Caco-2 (cell line): ENCODE data around the gene DNAJC24. TPM values are rescaled to one million over a fixed set of nuclear protein-coding genes. Genes with fewer than 3 reads are reported as not detected.

ENCODE experiments used
- BruUV-seq: library from RNA; stranded (reverse); fragments of 400-500 nt; replicated peaks from 2 replicates; lab custom pipeline; 2021; lab: Mats Ljungman, UMichigan
- CTCF ChIA-PET: fragments of 300-600 bp; sonication (Branson Sonifier 250); formaldehyde crosslinking; loops from one replicate; lab custom pipeline; 2022; ENCODE audit warnings: antibody characterized with exemption; lab: Charles Lee
- POLR2A ChIA-PET: fragments of 300-600 bp; sonication (Branson Sonifier 250); formaldehyde crosslinking; loops from one replicate; lab custom pipeline; 2022; ENCODE audit warnings: antibody characterized with exemption; lab: Charles Lee
- DNase-seq, 2 experiments: peaks; one replicate each; pipeline versions ENCODE4 v3.0.0 to v3.0.0-alpha.2; 2020 to 2022
- H3K27me3 ChIP-seq: replicated peaks from 2 replicates; pipeline ENCODE4 v1.6.0; 2011; ENCODE audit warnings: low read length; ENCODE audit not compliant: control insufficient read depth, insufficient read depth
- H3K36me3 ChIP-seq: 2 replicates; pipeline ENCODE4 v1.5.1; 2011; ENCODE audit warnings: low read length; ENCODE audit not compliant: control insufficient read depth, insufficient read depth
- H3K4me1 ChIP-seq: fragments of 250-450 bp; sonication (Bioruptor Pico); 2 replicates; pipeline ENCODE4 v1.5.1; 2020; ENCODE audit warnings: mild to moderate bottlenecking
- H3K4me3 ChIP-seq: 2 replicates; pipeline ENCODE4 v1.5.1; 2011; ENCODE audit warnings: low read depth, mild to moderate bottlenecking, control low read depth, low read length
- H3K9me3 ChIP-seq: fragments of 250-450 bp; sonication (Bioruptor Pico); 2 replicates; pipeline ENCODE4 v1.5.1; 2020; ENCODE audit warnings: mild to moderate bottlenecking, moderate library complexity
- H3K27ac Mint-ChIP-seq: one replicate; pipeline ENCODE4 v1.8.0; 2022; ENCODE audit warnings: mixed read lengths; ENCODE audit not compliant: unreplicated experiment
- H3K27me3 Mint-ChIP-seq: one replicate; pipeline ENCODE4 v1.8.0; 2022; ENCODE audit warnings: mixed read lengths; ENCODE audit not compliant: insufficient read depth, unreplicated experiment
- H3K36me3 Mint-ChIP-seq: one replicate; pipeline ENCODE4 v1.8.0; 2022; ENCODE audit warnings: mild to moderate bottlenecking, mixed read lengths; ENCODE audit not compliant: insufficient read depth, unreplicated experiment
- H3K4me1 Mint-ChIP-seq: one replicate; pipeline ENCODE4 v1.8.0; 2022; ENCODE audit warnings: low read depth, mixed read lengths; ENCODE audit not compliant: unreplicated experiment
- H3K4me3 Mint-ChIP-seq: one replicate; pipeline ENCODE4 v1.8.0; 2022; ENCODE audit warnings: mild to moderate bottlenecking, moderate library complexity, mixed read lengths; ENCODE audit not compliant: unreplicated experiment
- H3K9me3 Mint-ChIP-seq: one replicate; pipeline ENCODE4 v1.8.0; 2022; ENCODE audit warnings: mixed read lengths; ENCODE audit not compliant: unreplicated experiment
- intact Hi-C: fragments of 100-400 bp; cut with micrococcal nuclease; formaldehyde crosslinking; loops from one replicate; pipeline ENCODE4 v1.10.0; 2022; ENCODE audit not compliant: unreplicated experiment
- total RNA-seq: library from RNA; stranded (reverse); gene quantifications from 2 replicates; pipeline ENCODE4 v1.2.3, GENCODE V29; 2022
- TF ChIP-seq, protein P1 (sequence below), 2 experiments: fragments of 200-600 bp in 1 of 2; IDR thresholded peaks; 1 replicate in 1 of 2; 2 replicates in 1 of 2; pipeline versions ENCODE4 v1.5.1 to v1.8.0; 2011 to 2022; ENCODE audit warnings: antibody characterized with exemption in 1 of 2, control low read depth in 1 of 2, inconsistent platforms in 1 of 2, low read depth in 1 of 2, low read length in 1 of 2, mild to moderate bottlenecking in 1 of 2, moderate library complexity in 1 of 2; ENCODE audit not compliant: insufficient read depth in 1 of 2, severe bottlenecking in 1 of 2, unreplicated experiment in 1 of 2

The DNAJC24 gene
- total RNA-seq, 1 experiment from 2014 or later, result 14.8 TPM

DNA sequence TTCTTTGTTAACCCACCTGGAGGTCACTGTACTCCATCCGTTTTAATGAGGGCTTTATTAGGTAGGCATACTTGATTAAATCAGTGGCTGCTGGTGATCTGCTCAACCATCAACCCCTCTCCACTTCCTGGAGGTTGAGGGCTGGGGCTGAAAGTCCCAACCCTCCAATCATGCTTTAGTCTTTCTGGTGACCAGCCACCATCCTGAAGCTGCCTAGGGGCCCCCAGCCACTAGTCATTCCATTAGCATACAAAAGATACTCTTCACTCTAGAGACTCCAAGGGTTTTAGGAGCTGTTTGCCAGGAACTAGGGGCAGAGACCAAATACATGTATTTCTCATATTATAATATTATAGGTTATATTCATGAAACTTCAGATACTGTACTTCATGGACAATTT, 13.5 kb downstream of the DNAJC24 start:
- no peaks in the 10 kb centered on the region for H3K27me3 Mint-ChIP-seq
- DNase-seq, result no peak
- no peaks in the 10 kb centered on the region for H3K9me3 Mint-ChIP-seq
- no peaks in the 10 kb centered on the region for H3K9me3 ChIP-seq
- CTCF ChIA-PET, result no interaction called here
- no peaks in the 10 kb centered on the region for H3K36me3 Mint-ChIP-seq
- no peak overlapping the region for H3K27ac Mint-ChIP-seq
- no peak overlapping the region for H3K4me3 ChIP-seq
- H3K4me3 Mint-ChIP-seq, result no peak overlapping the region
- H3K4me1 Mint-ChIP-seq, result peaks cover 20% of the 10 kb centered on the region
- POLR2A ChIA-PET, result no interaction called here
- peaks cover 11% of the 10 kb centered on the region for H3K4me1 ChIP-seq
- TF ChIP-seq, protein P1, sequence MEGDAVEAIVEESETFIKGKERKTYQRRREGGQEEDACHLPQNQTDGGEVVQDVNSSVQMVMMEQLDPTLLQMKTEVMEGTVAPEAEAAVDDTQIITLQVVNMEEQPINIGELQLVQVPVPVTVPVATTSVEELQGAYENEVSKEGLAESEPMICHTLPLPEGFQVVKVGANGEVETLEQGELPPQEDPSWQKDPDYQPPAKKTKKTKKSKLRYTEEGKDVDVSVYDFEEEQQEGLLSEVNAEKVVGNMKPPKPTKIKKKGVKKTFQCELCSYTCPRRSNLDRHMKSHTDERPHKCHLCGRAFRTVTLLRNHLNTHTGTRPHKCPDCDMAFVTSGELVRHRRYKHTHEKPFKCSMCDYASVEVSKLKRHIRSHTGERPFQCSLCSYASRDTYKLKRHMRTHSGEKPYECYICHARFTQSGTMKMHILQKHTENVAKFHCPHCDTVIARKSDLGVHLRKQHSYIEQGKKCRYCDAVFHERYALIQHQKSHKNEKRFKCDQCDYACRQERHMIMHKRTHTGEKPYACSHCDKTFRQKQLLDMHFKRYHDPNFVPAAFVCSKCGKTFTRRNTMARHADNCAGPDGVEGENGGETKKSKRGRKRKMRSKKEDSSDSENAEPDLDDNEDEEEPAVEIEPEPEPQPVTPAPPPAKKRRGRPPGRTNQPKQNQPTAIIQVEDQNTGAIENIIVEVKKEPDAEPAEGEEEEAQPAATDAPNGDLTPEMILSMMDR (IDR thresholded peaks at IDR 0.05; ENCODE audit: insufficient read depth in 1 of 2, low read depth in 1 of 2, low read length in 1 of 2, severe bottlenecking in 1 of 2, unreplicated experiment in 1 of 2), result no peak
- no TSS peak for BruUV-seq
- intact Hi-C loops, result no loop called here
- no peaks in the 10 kb centered on the region for H3K27me3 ChIP-seq
- H3K36me3 ChIP-seq, result no peaks in the 10 kb centered on the region

- TF ChIP-seq, protein P1 (IDR thresholded peaks at IDR 0.05; ENCODE audit: insufficient read depth in 1 of 2, low read depth in 1 of 2, low read length in 1 of 2, severe bottlenecking in 1 of 2, unreplicated experiment in 1 of 2), result no peak
- ChIA-PET POLR2A (no interaction called here), CTCF (no interaction called here)
- no TSS peak for BruUV-seq
- peaks cover 21% of the 10 kb centered on the region for H3K4me1 Mint-ChIP-seq
- peaks cover 11% of the 10 kb centered on the region for H3K4me1 ChIP-seq
- H3K36me3 Mint-ChIP-seq, result no peaks in the 10 kb centered on the region
- no peaks in the 10 kb centered on the region for H3K27me3 ChIP-seq
- H3K27me3 Mint-ChIP-seq, result no peaks in the 10 kb centered on the region
- peak; percentile 41 to 60 for DNase-seq
- intact Hi-C loops, result loop anchor here (1.0 kb wide), 5 partner anchors 18 to 280 kb away; partner anchors contain the start of genes DCDC1 and DNAJC24
- H3K27ac Mint-ChIP-seq, result peak overlapping the region; percentile 63
- H3K9me3 Mint-ChIP-seq, result peaks cover 20% of the 10 kb centered on the region
- no peaks in the 10 kb centered on the region; the same call in 1 of the 2 replicates for H3K9me3 ChIP-seq
- H3K36me3 ChIP-seq, result no peaks in the 10 kb centered on the region
- H3K4me3 ChIP-seq, result no peak overlapping the region
- H3K4me3 Mint-ChIP-seq, result no peak overlapping the region
Measured at GRCh38 chr11:31387379-31387778, 17.7 kb downstream of the DNAJC24 start.

DNA sequence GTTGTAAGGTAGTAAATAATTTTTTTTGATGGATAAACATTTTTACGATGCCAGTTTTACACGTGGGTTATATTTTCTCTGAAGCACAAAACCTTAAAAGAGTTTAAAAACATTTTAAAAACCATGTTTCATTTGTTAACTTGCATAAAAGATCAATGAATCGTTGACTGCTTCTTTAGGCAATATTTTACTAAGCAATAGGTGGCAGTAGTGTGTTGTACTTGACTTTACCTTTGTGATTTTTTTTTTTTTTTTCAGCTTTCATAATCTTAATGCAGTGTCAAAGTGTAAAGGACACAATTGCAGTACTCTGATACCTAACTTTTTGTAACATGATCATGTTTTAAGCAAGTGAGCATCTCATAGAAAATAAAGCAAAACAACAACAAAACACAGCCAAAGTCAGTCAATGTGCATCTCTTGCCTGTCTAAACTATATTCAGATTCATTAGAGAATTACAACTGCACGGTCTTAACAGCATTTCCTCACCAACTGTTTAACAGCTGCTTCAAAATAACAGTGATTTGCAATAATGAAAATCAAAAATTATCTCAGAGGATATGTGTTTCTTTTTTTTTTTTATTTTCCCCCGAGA, 27.7 kb downstream of the DNAJC24 start:
- H3K4me1 ChIP-seq, result no peaks in the 10 kb centered on the region
- Mint-ChIP-seq H3K9me3 (no peaks in the 10 kb centered on the region), H3K4me1 (no peaks in the 10 kb centered on the region), H3K4me3 (no peak overlapping the region), H3K27ac (no peak overlapping the region), H3K36me3 (no peaks in the 10 kb centered on the region), H3K27me3 (no peaks in the 10 kb centered on the region)
- H3K4me3 ChIP-seq, result no peak overlapping the region
- BruUV-seq, result no TSS peak
- intact Hi-C loops, result loop anchor here (1.0 kb wide), 4 partner anchors 244 to 776 kb away; no protein-coding TSS in a partner anchor
- POLR2A ChIA-PET, result no interaction called here
- no peaks in the 10 kb centered on the region for H3K36me3 ChIP-seq
- TF ChIP-seq, protein P1 (IDR thresholded peaks at IDR 0.05; ENCODE audit: insufficient read depth in 1 of 2, low read depth in 1 of 2, low read length in 1 of 2, severe bottlenecking in 1 of 2, unreplicated experiment in 1 of 2), result peak; percentile 51
- H3K27me3 ChIP-seq, result no peaks in the 10 kb centered on the region
- no peaks in the 10 kb centered on the region for H3K9me3 ChIP-seq
- DNase-seq, result peak in 1 of 2 experiments; percentile 17
- CTCF ChIA-PET, result interaction anchor here (0.5 to 0.8 kb wide), 6 partner anchors 56 to 900 kb away, joined by 3 read pairs; no protein-coding TSS in a partner anchor
